HG03175 (cell line): ENCODE data around the gene PPM1D.

Source experiments
- ATAC-seq: cut with Tn5 transposase; IDR thresholded peaks from one replicate; pipeline ENCODE4 v1.9.1; 2021; ENCODE audit warnings: mild to moderate bottlenecking, moderate library complexity; ENCODE audit not compliant: unreplicated experiment

The PPM1D gene

GRCh38 chr17:60618080-60618479, 18.1 kb downstream of the PPM1D start:
- no peak for ATAC-seq

- no peak for ATAC-seq
Measured at GRCh38 chr17:60618854-60619526, 19.0 kb downstream of the PPM1D start.

GRCh38 chr17:60622961-60623360, 23.0 kb downstream of the PPM1D start:
- no peak for ATAC-seq

GRCh38 chr17:60623415-60623814, 23.4 kb downstream of the PPM1D start:
- ATAC-seq: no peak

GRCh38 chr17:60627124-60627523, 27.1 kb downstream of the PPM1D start:
- no peak for ATAC-seq

- no peak for ATAC-seq
Measured at GRCh38 chr17:60628252-60628889, 28.4 kb downstream of the PPM1D start.

GRCh38 chr17:60629120-60629519, 29.1 kb downstream of the PPM1D start:
- no peak for ATAC-seq

- no peak for ATAC-seq
Measured at GRCh38 chr17:60630352-60630751, 30.4 kb downstream of the PPM1D start.

GRCh38 chr17:60631119-60631518, 31.1 kb downstream of the PPM1D start:
- no peak for ATAC-seq

- ATAC-seq: no peak
Measured at GRCh38 chr17:60637683-60638082, 37.7 kb downstream of the PPM1D start.

- ATAC-seq: no peak
Measured at GRCh38 chr17:60639019-60639330, 39.0 kb downstream of the PPM1D start.

GRCh38 chr17:60640503-60640902, 40.5 kb downstream of the PPM1D start:
- ATAC-seq: no peak

- ATAC-seq: no peak
Measured at GRCh38 chr17:60641126-60641525, 41.1 kb downstream of the PPM1D start.

- no peak for ATAC-seq
Measured at GRCh38 chr17:60641810-60642220, 41.8 kb downstream of the PPM1D start.

- ATAC-seq: no peak
Measured at GRCh38 chr17:60645918-60646523, 46.0 kb downstream of the PPM1D start.

- no peak for ATAC-seq
Measured at GRCh38 chr17:60646701-60647100, 46.7 kb downstream of the PPM1D start.

- ATAC-seq: no peak
Measured at GRCh38 chr17:60647705-60648104, 47.7 kb downstream of the PPM1D start.

- ATAC-seq: peak; percentile 92
Measured at GRCh38 chr17:60652454-60653247, 52.7 kb downstream of the PPM1D start.

- no peak for ATAC-seq
Measured at GRCh38 chr17:60653569-60653968, 53.6 kb downstream of the PPM1D start.

GRCh38 chr17:60656499-60656898, 56.5 kb downstream of the PPM1D start:
- ATAC-seq: no peak

GRCh38 chr17:60659156-60659555, 59.2 kb downstream of the PPM1D start:
- no peak for ATAC-seq

GRCh38 chr17:60661489-60661888, 61.5 kb downstream of the PPM1D start:
- no peak for ATAC-seq
